IMR-90 (cell line): ENCODE measurements around the gene PCBP3. TPM values are rescaled to one million over a fixed set of nuclear protein-coding genes. Genes with fewer than 3 reads are reported as not detected.

ENCODE experiments used
- ATAC-seq: fragments of 200-7000 bp; cut with Tn5 transposase; 2 replicates; pipeline ENCODE4 v1.9.1; 2020; ENCODE audit warnings: low read depth, mild to moderate bottlenecking, moderate library complexity
- BruUV-seq: library from RNA; stranded (reverse); fragments of 400-500 nt; replicated peaks from 2 replicates; lab custom pipeline; 2021; lab: Mats Ljungman, UMichigan
- CTCF ChIA-PET: fragments of 300-600 bp; formaldehyde crosslinking; extraction: SDS; loops from one replicate; lab custom pipeline; 2021; ENCODE audit warnings: antibody characterized with exemption; lab: Yijun Ruan, JAX
- POLR2A ChIA-PET: fragments of 300-600 bp; sonication (Branson Sonifier 250); formaldehyde crosslinking; loops from one replicate; lab custom pipeline; 2022; ENCODE audit warnings: antibody characterized with exemption; ENCODE audit not compliant: unreplicated experiment; lab: Charles Lee
- DNase-seq: peaks from one replicate; pipeline ENCODE4 v3.0.0; 2013
- H2AFZ ChIP-seq: replicated peaks from 2 replicates; pipeline ENCODE3; 2013; ENCODE audit warnings: low read length, mild to moderate bottlenecking; ENCODE audit not compliant: poor library complexity
- H2AK5ac ChIP-seq: 2 replicates; pipeline ENCODE4 v1.6.1; 2013; ENCODE audit warnings: low read depth, low read length, inconsistent platforms
- H2AK9ac ChIP-seq: replicated peaks from 2 replicates; pipeline ENCODE3; 2013; ENCODE audit warnings: mild to moderate bottlenecking, low read depth, low read length, moderate library complexity; ENCODE audit not compliant: poor library complexity
- H2BK120ac ChIP-seq: 2 replicates; pipeline ENCODE4 v1.6.1; 2013; ENCODE audit warnings: low read depth, low read length, inconsistent platforms
- H2BK15ac ChIP-seq: 3 replicates; pipeline ENCODE4 v1.6.1; 2013; ENCODE audit warnings: low read depth, low read length, inconsistent platforms
- H2BK20ac ChIP-seq: 2 replicates; pipeline ENCODE4 v1.6.1; 2013; ENCODE audit warnings: low read depth, mild to moderate bottlenecking, inconsistent platforms, low read length, moderate library complexity
- H2BK5ac ChIP-seq: 2 replicates; pipeline ENCODE4 v1.6.1; 2013; ENCODE audit warnings: mild to moderate bottlenecking, low read depth, low read length, inconsistent platforms; ENCODE audit not compliant: poor library complexity, severe bottlenecking
- H3K14ac ChIP-seq: replicated peaks from 2 replicates; pipeline ENCODE4 v1.6.1; 2013; ENCODE audit warnings: low read depth, low read length, inconsistent platforms
- H3K18ac ChIP-seq: 2 replicates; pipeline ENCODE4 v1.6.1; 2013; ENCODE audit warnings: low read depth, low read length, control low read depth
- H3K23ac ChIP-seq: 2 replicates; pipeline ENCODE4 v1.6.1; 2013; ENCODE audit warnings: low read depth, low read length, inconsistent platforms
- H3K27ac ChIP-seq: 2 replicates; pipeline ENCODE4 v1.5.1; 2013; ENCODE audit warnings: mild to moderate bottlenecking, control low read depth, low read length; ENCODE audit not compliant: insufficient read depth
- H3K27me3 ChIP-seq: 2 replicates; pipeline ENCODE4 v1.6.1; 2013; ENCODE audit warnings: low read length; ENCODE audit not compliant: control insufficient read depth, insufficient read depth
- H3K36me3 ChIP-seq: 2 replicates; pipeline ENCODE4 v1.6.1; 2013; ENCODE audit warnings: low read length, mixed read lengths; ENCODE audit not compliant: control insufficient read depth, insufficient read depth
- H3K4ac ChIP-seq: 2 replicates; pipeline ENCODE4 v1.6.1; 2013; ENCODE audit warnings: low read depth, low read length, inconsistent platforms
- H3K4me1 ChIP-seq: 2 replicates; pipeline ENCODE4 v1.6.1; 2013; ENCODE audit warnings: low read length, mixed read lengths; ENCODE audit not compliant: control insufficient read depth, insufficient read depth
- H3K4me2 ChIP-seq: 2 replicates; pipeline ENCODE4 v1.6.1; 2013; ENCODE audit warnings: low read depth, mild to moderate bottlenecking, control low read depth, low read length, moderate library complexity
- H3K4me3 ChIP-seq: 2 replicates; pipeline ENCODE4 v1.5.1; 2013; ENCODE audit warnings: low read depth, mild to moderate bottlenecking, control low read depth, low read length, moderate library complexity; ENCODE audit not compliant: insufficient read depth
- H3K56ac ChIP-seq: 2 replicates; pipeline ENCODE4 v1.6.1; 2013; ENCODE audit warnings: low read length, inconsistent platforms; ENCODE audit not compliant: insufficient read depth; ENCODE audit errors: extremely low read depth
- H3K79me1 ChIP-seq, 2 experiments: 2 replicates each; pipeline ENCODE4 v1.6.1; 2013; ENCODE audit warnings: low read length in 2 of 2, inconsistent platforms in 1 of 2, low read depth in 1 of 2
- H3K9ac ChIP-seq: 2 replicates; pipeline ENCODE4 v1.6.1; 2013; ENCODE audit warnings: low read depth, low read length, control low read depth
- H3K9me1 ChIP-seq: 2 replicates; pipeline ENCODE4 v1.6.1; 2013; ENCODE audit warnings: low read length, inconsistent platforms; ENCODE audit not compliant: insufficient read depth
- H3K9me3 ChIP-seq: 2 replicates; pipeline ENCODE4 v1.6.1; 2013; ENCODE audit warnings: low read length; ENCODE audit not compliant: control insufficient read depth, insufficient read depth
- H4K20me1 ChIP-seq: 2 replicates; pipeline ENCODE4 v1.6.1; 2013; ENCODE audit warnings: low read length, inconsistent platforms; ENCODE audit not compliant: insufficient read depth
- H4K5ac ChIP-seq: 2 replicates; pipeline ENCODE4 v1.6.1; 2013; ENCODE audit warnings: mild to moderate bottlenecking, low read depth, low read length, control low read depth
- H4K8ac ChIP-seq, 2 experiments: 2 replicates each; pipeline ENCODE4 v1.6.1; 2013; ENCODE audit warnings: low read depth in 2 of 2, low read length in 2 of 2, control low read depth in 1 of 2, inconsistent platforms in 1 of 2
- H4K91ac ChIP-seq: 2 replicates; pipeline ENCODE4 v1.6.1; 2013; ENCODE audit warnings: low read depth, low read length, inconsistent platforms; ENCODE audit not compliant: insufficient read depth
- CHD1 ChIP-seq: IDR thresholded peaks from 2 replicates; pipeline ENCODE4 v1.6.1; 2012; ENCODE audit warnings: low read depth, low read length, improper control_type of control experiment
- MAZ ChIP-seq: IDR thresholded peaks from 2 replicates; pipeline ENCODE4 v1.6.1; 2012; ENCODE audit warnings: low read depth, mild to moderate bottlenecking, low read length, improper control_type of control experiment, moderate library complexity, borderline replicate concordance
- MXI1 ChIP-seq: IDR thresholded peaks from 2 replicates; pipeline ENCODE4 v1.6.1; 2012; ENCODE audit warnings: low read depth, mild to moderate bottlenecking, low read length, moderate library complexity, borderline replicate concordance
- NFE2L2 ChIP-seq: fragments of 150-350 bp; IDR thresholded peaks from 2 replicates; pipeline ENCODE4 v1.6.1; 2016; ENCODE audit warnings: low read depth, mild to moderate bottlenecking, low read length
- RAD21 ChIP-seq: IDR thresholded peaks from 2 replicates; pipeline ENCODE4 v1.6.1; 2012; ENCODE audit warnings: low read length, improper control_type of control experiment
- RCOR1 ChIP-seq: IDR thresholded peaks from 2 replicates; pipeline ENCODE4 v1.6.1; 2012; ENCODE audit warnings: mild to moderate bottlenecking, low read length, improper control_type of control experiment; ENCODE audit not compliant: insufficient replicate concordance
- RFX5 ChIP-seq: IDR thresholded peaks from 2 replicates; pipeline ENCODE4 v1.8.0; 2012; ENCODE audit warnings: low read depth, mild to moderate bottlenecking, low read length, moderate library complexity
- SMC3 ChIP-seq: fragments of 150-350 bp; IDR thresholded peaks from 2 replicates; pipeline ENCODE4 v1.6.1; 2016; ENCODE audit warnings: low read depth, mild to moderate bottlenecking, antibody characterized with exemption, low read length, moderate library complexity
- WGBS, 2 experiments: methylation state at CpG; one replicate each; pipeline versions ENCODE4 v1.1.5 to v1.1.7; 2013; ENCODE audit warnings: missing lambda C conversion rate in 2 of 2; ENCODE audit not compliant: insufficient read length in 1 of 2; ENCODE audit errors: extremely low coverage in 2 of 2; 5-methylcytosine and 5-hydroxymethylcytosine counted together
- dilution Hi-C: fragments of 300-500 bp; cut with HindIII; formaldehyde crosslinking; loops from one replicate; pipeline ENCODE4 v1.14.3; 2018; ENCODE audit warnings: low sequenced_read_pairs; ENCODE audit not compliant: unreplicated experiment
- in situ Hi-C: fragments of 300-500 bp; cut with MboI; formaldehyde crosslinking; loops from 3 replicates; pipeline ENCODE4 v1.14.3; 2019; ENCODE audit warnings: low sequenced_read_pairs, inconsistent platforms, mixed read lengths
- intact Hi-C: fragments of 100-400 bp; cut with micrococcal nuclease; formaldehyde crosslinking; loops from 2 replicates; pipeline ENCODE4 v1.10.0; 2022
- polyA plus RNA-seq, 3 experiments: library from polyadenylated mRNA; depleted of rRNA; stranded (reverse); fragments of >200 nt; gene quantifications; 2 replicates each; pipeline ENCODE4 v1.2.3, GENCODE V29; 2012; ENCODE audit warnings: low replicate concordance in 1 of 3
- total RNA-seq: library from RNA; depleted of rRNA; stranded (reverse); fragments of >200 nt; gene quantifications from 2 replicates; pipeline ENCODE4 v1.2.3, GENCODE V29; 2012
- TF ChIP-seq, protein P1 (sequence below): fragments of 150-350 bp; IDR thresholded peaks from 2 replicates; pipeline ENCODE4 v1.6.1; 2017; ENCODE audit warnings: mild to moderate bottlenecking, antibody characterized with exemption, low read length, low read depth

Gene PCBP3
- total and polyA plus RNA-seq, 2 of the 4 experiments (the other 2 are of a cell fraction): 2.9 to 3.9 TPM

- no peak for ATAC-seq
- no TSS peak for BruUV-seq
- no peak overlapping the region for H3K23ac ChIP-seq
- no peak overlapping the region for H4K91ac ChIP-seq
- no peak overlapping the region for H2BK20ac ChIP-seq
- H3K9me3 ChIP-seq: peaks cover 26% of the 10 kb centered on the region
- H2AFZ ChIP-seq: no peak overlapping the region
- no peaks in the 10 kb centered on the region; the same call in 1 of the 2 replicates for H3K27me3 ChIP-seq
- no peak overlapping the region for H2AK9ac ChIP-seq
- H3K9ac ChIP-seq: no peak overlapping the region
- H2BK120ac ChIP-seq: no peak overlapping the region
- H3K4me3 ChIP-seq: no peak overlapping the region
- no peak overlapping the region for H2AK5ac ChIP-seq
- no peak overlapping the region for H4K5ac ChIP-seq
- H3K4ac ChIP-seq: no peak overlapping the region
- no peak for DNase-seq
- no peak overlapping the region for H3K27ac ChIP-seq
- no peak overlapping the region for H2BK15ac ChIP-seq
- in situ Hi-C loops: no loop called here
- CTCF ChIA-PET: no interaction called here
- POLR2A ChIA-PET: no interaction called here
- H3K18ac ChIP-seq: no peak overlapping the region
- no peak overlapping the region for H3K56ac ChIP-seq
- TF ChIP-seq, protein P1, sequence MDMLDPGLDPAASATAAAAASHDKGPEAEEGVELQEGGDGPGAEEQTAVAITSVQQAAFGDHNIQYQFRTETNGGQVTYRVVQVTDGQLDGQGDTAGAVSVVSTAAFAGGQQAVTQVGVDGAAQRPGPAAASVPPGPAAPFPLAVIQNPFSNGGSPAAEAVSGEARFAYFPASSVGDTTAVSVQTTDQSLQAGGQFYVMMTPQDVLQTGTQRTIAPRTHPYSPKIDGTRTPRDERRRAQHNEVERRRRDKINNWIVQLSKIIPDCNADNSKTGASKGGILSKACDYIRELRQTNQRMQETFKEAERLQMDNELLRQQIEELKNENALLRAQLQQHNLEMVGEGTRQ: no peak
- TF ChIP-seq SMC3: no peak
- no peak for TF ChIP-seq NFE2L2
- TF ChIP-seq CHD1: no peak
- no peak for TF ChIP-seq RFX5
- no peak for TF ChIP-seq MAZ
- no peak for TF ChIP-seq RAD21
- no peak for TF ChIP-seq RCOR1
- no peak for TF ChIP-seq MXI1
- H3K4me1 ChIP-seq: no peaks in the 10 kb centered on the region
- intact Hi-C loops: no loop called here
- dilution Hi-C loops: no loop called here
- no peaks in the 10 kb centered on the region for H3K9me1 ChIP-seq
- H3K4me2 ChIP-seq: no peak overlapping the region
- H3K36me3 ChIP-seq: no peaks in the 10 kb centered on the region; the same call in 1 of the 2 replicates
- H3K79me1 ChIP-seq: no peaks in the 10 kb centered on the region
- no peaks in the 10 kb centered on the region for H4K20me1 ChIP-seq
- 72% methylated on average over 4 of the region's 15 CpGs; no CpG with 5 or more reads in 1 of the 2 experiments for WGBS, 2 experiments
- no peak overlapping the region for H3K14ac ChIP-seq
- no peak overlapping the region for H2BK5ac ChIP-seq
- H4K8ac ChIP-seq: no peak overlapping the region
Measured at GRCh38 chr21:45939521-45940045, 296.1 kb downstream of the PCBP3 start.
